ENCODE data around the gene GPC6. TPM values are rescaled to one million over a fixed set of nuclear protein-coding genes. Genes with fewer than 3 reads are reported as not detected.

The GPC6 gene
- total RNA-seq, 1 donor from 2014 or later = 42.9 TPM

DNA sequence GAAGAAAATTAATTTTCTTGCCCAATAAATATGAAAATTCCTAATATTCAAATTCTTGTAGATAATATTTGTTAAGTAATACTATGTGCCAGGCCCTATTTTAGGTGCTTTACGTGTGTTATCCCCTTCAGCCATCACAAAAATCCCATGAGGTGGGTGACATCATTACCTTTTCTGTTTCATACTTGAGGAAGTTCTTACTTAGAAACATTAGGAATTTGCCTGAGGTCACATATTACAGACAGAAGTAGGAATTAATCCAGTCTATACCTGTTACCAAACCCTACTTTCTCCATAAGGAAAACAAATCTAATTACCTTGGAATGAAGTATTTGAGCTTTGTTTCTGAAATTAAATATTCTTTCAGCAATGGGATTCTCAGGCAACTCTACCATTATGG, 336.1 kb downstream of the GPC6 start:
- H3K4me2 ChIP-seq = no peak overlapping the region
- no peaks in the 10 kb centered on the region for H3K79me2 ChIP-seq (ENCODE audit: low read depth)
- H3K9me3 Mint-ChIP-seq = no peaks in the 10 kb centered on the region
- H3K4me1 Mint-ChIP-seq = peaks cover 17% of the 10 kb centered on the region
- no peak for TF ChIP-seq EZH2phosphoT487 (IDR thresholded peaks at IDR 0.05)
- no peak for TF ChIP-seq CTCF (IDR thresholded peaks at IDR 0.05)
- TF ChIP-seq EZH2 (IDR thresholded peaks at IDR 0.05) = no peak
- DNase-seq (ENCODE audit: low spot score) = no peak
- no peak overlapping the region for H3K27ac ChIP-seq
- no peaks in the 10 kb centered on the region for H3K9me3 ChIP-seq (ENCODE audit: low read depth)
- H3K4me1 ChIP-seq = peaks cover 24% of the 10 kb centered on the region
- no peaks in the 10 kb centered on the region for H3K27me3 ChIP-seq
- H3K27me3 Mint-ChIP-seq (ENCODE audit: insufficient read depth, low read depth) = no peaks in the 10 kb centered on the region
- H3K27ac Mint-ChIP-seq = no peak overlapping the region
- no peak overlapping the region for H3K4me3 ChIP-seq
- no peaks in the 10 kb centered on the region for H3K36me3 Mint-ChIP-seq
- H3K36me3 ChIP-seq = no peaks in the 10 kb centered on the region
- peaks cover 12% of the 10 kb centered on the region for H3F3A ChIP-seq (ENCODE audit: low read depth)
- no peak overlapping the region for H3K9ac ChIP-seq
- H4K20me1 ChIP-seq (ENCODE audit: low read depth) = no peaks in the 10 kb centered on the region
- no peak overlapping the region for H3K4me3 Mint-ChIP-seq
- no peak overlapping the region for H2AFZ ChIP-seq (replicated peaks)

- no peaks in the 10 kb centered on the region for H3K27me3 ChIP-seq
- H3K27ac ChIP-seq = no peak overlapping the region
- Mint-ChIP-seq H3K27me3 (ENCODE audit: insufficient read depth, low read depth) (no peaks in the 10 kb centered on the region), H3K36me3 (no peaks in the 10 kb centered on the region), H3K9me3 (no peaks in the 10 kb centered on the region), H3K4me1 (no peaks in the 10 kb centered on the region), H3K4me3 (no peak overlapping the region), H3K27ac (no peak overlapping the region)
- no peaks in the 10 kb centered on the region for H3K36me3 ChIP-seq
- H3K9me3 ChIP-seq (ENCODE audit: low read depth) = no peaks in the 10 kb centered on the region
- no peaks in the 10 kb centered on the region for H3K79me2 ChIP-seq (ENCODE audit: low read depth)
- H3K4me2 ChIP-seq = no peak overlapping the region
- no peak overlapping the region for H2AFZ ChIP-seq (replicated peaks)
- no peak for TF ChIP-seq EZH2 (IDR thresholded peaks at IDR 0.05)
- DNase-seq (ENCODE audit: low spot score) = no peak
- no peaks in the 10 kb centered on the region for H3F3A ChIP-seq (ENCODE audit: low read depth)
- H3K4me3 ChIP-seq = no peak overlapping the region
- no peaks in the 10 kb centered on the region for H3K4me1 ChIP-seq
- H4K20me1 ChIP-seq (ENCODE audit: low read depth) = no peaks in the 10 kb centered on the region
- H3K9ac ChIP-seq = no peak overlapping the region
Observed at GRCh38 chr13:93577105-93577504, 350.5 kb downstream of the GPC6 start.

DNA sequence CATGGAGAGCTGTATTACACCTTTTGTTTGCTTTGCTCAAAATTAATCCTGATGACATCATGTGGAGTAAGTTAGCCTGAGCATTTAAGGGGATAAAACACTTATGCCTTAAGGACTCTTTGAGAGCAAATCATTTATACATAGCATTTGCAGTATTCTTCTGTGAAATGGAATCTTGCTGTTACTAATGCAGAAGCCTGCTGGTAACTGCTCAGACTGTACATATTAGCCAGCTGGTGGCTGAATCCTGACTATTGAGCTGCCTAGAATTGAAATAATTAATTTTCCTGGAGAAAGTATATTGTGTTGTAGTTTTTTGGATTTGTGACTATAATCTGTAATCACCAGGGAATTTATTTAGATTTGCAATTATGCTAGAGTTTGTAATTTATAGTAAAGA, 363.2 kb downstream of the GPC6 start:
- Histone ChIP-seq H3K27me3 (no peaks in the 10 kb centered on the region), H3K79me2 (ENCODE audit: low read depth) (no peaks in the 10 kb centered on the region), H3K4me2 (no peak overlapping the region), H2AFZ (replicated peaks) (no peak overlapping the region), H3K27ac (no peak overlapping the region), H3K9me3 (ENCODE audit: low read depth) (no peaks in the 10 kb centered on the region), H3K4me3 (no peak overlapping the region), H3K9ac (no peak overlapping the region), H3F3A (ENCODE audit: low read depth) (no peaks in the 10 kb centered on the region), H3K36me3 (no peaks in the 10 kb centered on the region), H3K4me1 (no peaks in the 10 kb centered on the region), H4K20me1 (ENCODE audit: low read depth) (no peaks in the 10 kb centered on the region)
- DNase-seq (ENCODE audit: low spot score) = no peak
- no peaks in the 10 kb centered on the region for H3K36me3 Mint-ChIP-seq
- no peaks in the 10 kb centered on the region for H3K9me3 Mint-ChIP-seq
- no peaks in the 10 kb centered on the region for H3K4me1 Mint-ChIP-seq
- no peaks in the 10 kb centered on the region for H3K27me3 Mint-ChIP-seq (ENCODE audit: insufficient read depth, low read depth)
- TF ChIP-seq EZH2phosphoT487 (IDR thresholded peaks at IDR 0.05) (no peak), EZH2 (IDR thresholded peaks at IDR 0.05) (no peak), CTCF (IDR thresholded peaks at IDR 0.05) (no peak)
- no peak overlapping the region for H3K4me3 Mint-ChIP-seq
- H3K27ac Mint-ChIP-seq = no peak overlapping the region

DNA sequence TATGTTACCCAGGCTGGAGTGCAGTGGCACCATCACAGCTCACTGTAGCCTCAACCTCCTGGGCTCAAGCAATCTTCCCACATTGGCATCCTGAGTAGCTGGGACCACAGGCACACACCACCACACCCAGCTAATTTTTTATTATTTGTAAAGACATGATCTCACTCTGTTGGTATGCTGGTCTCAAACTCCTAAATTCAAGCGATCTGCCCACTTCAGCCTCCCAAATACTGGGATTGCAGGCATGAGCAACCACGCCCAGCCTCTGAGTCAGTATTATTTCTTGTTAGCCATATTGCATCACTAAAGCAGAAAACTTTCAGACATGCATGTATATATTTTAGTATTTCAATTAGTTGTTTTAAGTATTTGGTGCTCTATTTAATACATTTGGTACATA, 376.4 kb downstream of the GPC6 start:
- Mint-ChIP-seq H3K9me3 (no peaks in the 10 kb centered on the region), H3K4me3 (no peak overlapping the region), H3K4me1 (peaks cover 3% of the 10 kb centered on the region), H3K27ac (no peak overlapping the region), H3K36me3 (no peaks in the 10 kb centered on the region), H3K27me3 (ENCODE audit: insufficient read depth, low read depth) (no peaks in the 10 kb centered on the region)
- H3K27me3 ChIP-seq = no peaks in the 10 kb centered on the region
- no peak overlapping the region for H3K4me2 ChIP-seq
- H3K4me3 ChIP-seq = no peak overlapping the region
- no peak overlapping the region for H2AFZ ChIP-seq (replicated peaks)
- H3K4me1 ChIP-seq = no peaks in the 10 kb centered on the region
- TF ChIP-seq EZH2phosphoT487 (IDR thresholded peaks at IDR 0.05) (no peak), EZH2 (IDR thresholded peaks at IDR 0.05) (no peak), CTCF (IDR thresholded peaks at IDR 0.05) (no peak)
- H3K36me3 ChIP-seq = no peaks in the 10 kb centered on the region
- no peaks in the 10 kb centered on the region for H3F3A ChIP-seq (ENCODE audit: low read depth)
- H3K9ac ChIP-seq = no peak overlapping the region
- no peak for DNase-seq (ENCODE audit: low spot score)
- H3K9me3 ChIP-seq (ENCODE audit: low read depth) = no peaks in the 10 kb centered on the region
- H3K79me2 ChIP-seq (ENCODE audit: low read depth) = no peaks in the 10 kb centered on the region
- H3K27ac ChIP-seq = no peak overlapping the region
- H4K20me1 ChIP-seq (ENCODE audit: low read depth) = no peaks in the 10 kb centered on the region

All from neural progenitor cell (in vitro differentiated cells).